SK-N-SH treated with all-trans-retinoic acid at 6 μM for 48 hours (cell line): ENCODE results near the gene CBARP.

Experiments
- ARNTL ChIP-seq: fragments of 450-650 bp; formaldehyde crosslinking; IDR thresholded peaks from 2 replicates; pipeline ENCODE4 v1.5.0; 2020; ENCODE audit warnings: low read depth, mild to moderate bottlenecking, moderate library complexity, borderline replicate concordance
- BACH2 ChIP-seq: fragments of 250-450 bp; sonication (Bioruptor Pico); IDR thresholded peaks from 2 replicates; pipeline ENCODE4 v1.9.0; 2021; ENCODE audit warnings: mild to moderate bottlenecking, borderline replicate concordance
- CSDC2 ChIP-seq: fragments of 250-450 bp; sonication (Bioruptor Pico); IDR thresholded peaks from 2 replicates; pipeline ENCODE4 v1.5.0; 2020; ENCODE audit warnings: mild to moderate bottlenecking, moderate library complexity
- OSR1 ChIP-seq: fragments of 250-450 bp; sonication (Bioruptor Pico); IDR thresholded peaks from 2 replicates; pipeline ENCODE4 v1.8.0; 2022; ENCODE audit warnings: moderate library complexity, mild to moderate bottlenecking, inconsistent platforms
- ZC3H10 ChIP-seq: fragments of 250-450 bp; sonication (Bioruptor Pico); IDR thresholded peaks from 2 replicates; pipeline ENCODE4 v1.5.1; 2021; ENCODE audit warnings: mild to moderate bottlenecking, moderate library complexity
- ZFP3 ChIP-seq: fragments of 250-450 bp; sonication (Bioruptor Pico); IDR thresholded peaks from 2 replicates; pipeline ENCODE4 v1.5.0; 2020; ENCODE audit warnings: mild to moderate bottlenecking, moderate library complexity
- ZNF8 ChIP-seq: fragments of 450-650 bp; formaldehyde crosslinking; IDR thresholded peaks from 2 replicates; pipeline ENCODE4 v1.5.0; 2020; ENCODE audit warnings: mild to moderate bottlenecking, moderate library complexity
- TF ChIP-seq, protein P1 (sequence below): fragments of 250-450 bp; sonication (Bioruptor Pico); IDR thresholded peaks from 2 replicates; pipeline ENCODE4 v1.8.0; 2020; ENCODE audit warnings: mild to moderate bottlenecking, moderate library complexity, borderline replicate concordance
- TF ChIP-seq, protein P2 (sequence below): fragments of 250-450 bp; sonication (Bioruptor Pico); IDR thresholded peaks from 2 replicates; pipeline ENCODE4 v1.5.1; 2020; ENCODE audit warnings: low read depth, mild to moderate bottlenecking, moderate library complexity
- TF ChIP-seq, protein P3 (sequence below): fragments of 250-450 bp; sonication (Bioruptor Pico); IDR thresholded peaks from 2 replicates; pipeline ENCODE4 v1.5.1; 2021; ENCODE audit warnings: mild to moderate bottlenecking, moderate library complexity
- TF ChIP-seq, protein P4 (sequence below): fragments of 250-450 bp; sonication (Bioruptor Pico); IDR thresholded peaks from 2 replicates; pipeline ENCODE4 v1.5.0; 2020; ENCODE audit warnings: mild to moderate bottlenecking, moderate library complexity

DNA sequence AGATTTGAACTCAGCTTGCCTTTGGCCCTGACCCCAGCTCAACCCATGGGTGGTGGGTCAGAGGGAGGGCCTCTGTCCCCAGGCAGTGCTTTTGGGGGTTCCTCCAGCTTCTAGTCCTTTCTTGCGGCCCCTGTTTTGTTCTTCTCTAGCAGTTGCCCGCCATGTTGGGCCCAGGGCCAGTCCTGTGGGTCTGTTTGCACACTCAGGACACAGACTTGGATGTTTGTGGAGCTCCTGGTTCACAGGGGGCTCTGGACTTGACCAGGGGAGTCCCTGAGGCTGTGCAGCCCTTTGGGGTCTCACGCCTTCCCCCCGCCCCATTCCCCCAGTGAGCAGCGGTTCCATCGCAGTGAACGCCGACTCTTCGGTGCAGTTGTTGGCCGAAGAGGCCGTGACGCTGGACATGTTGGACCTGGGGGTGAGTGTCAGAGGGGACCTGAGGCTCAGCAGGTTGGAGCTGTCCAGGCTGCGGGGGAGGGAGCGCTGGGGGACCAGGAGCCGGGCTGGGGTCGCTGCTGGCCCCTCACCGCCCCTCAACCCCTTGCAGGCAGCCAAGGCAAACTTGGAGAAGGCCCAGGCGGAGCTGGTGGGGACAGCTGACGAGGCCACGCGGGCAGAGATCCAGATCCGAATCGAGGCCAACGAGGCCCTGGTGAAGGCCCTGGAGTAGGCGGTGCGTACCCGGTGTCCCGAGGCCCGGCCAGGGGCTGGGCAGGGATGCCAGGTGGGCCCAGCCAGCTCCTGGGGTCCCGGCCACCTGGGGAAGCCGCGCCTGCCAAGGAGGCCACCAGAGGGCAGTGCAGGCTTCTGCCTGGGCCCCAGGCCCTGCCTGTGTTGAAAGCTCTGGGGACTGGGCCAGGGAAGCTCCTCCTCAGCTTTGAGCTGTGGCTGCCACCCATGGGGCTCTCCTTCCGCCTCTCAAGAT is 6.2 kb upstream of the CBARP start:
- TF ChIP-seq OSR1 (no peak), ZNF8 (no peak), ZFP3 (no peak), ARNTL (no peak), BACH2 (CRISPR knock-in tag) (no peak), ZC3H10 (CRISPR knock-in tag) (no peak), CSDC2 (CRISPR knock-in tag) (no peak)
- TF ChIP-seq, protein P1, sequence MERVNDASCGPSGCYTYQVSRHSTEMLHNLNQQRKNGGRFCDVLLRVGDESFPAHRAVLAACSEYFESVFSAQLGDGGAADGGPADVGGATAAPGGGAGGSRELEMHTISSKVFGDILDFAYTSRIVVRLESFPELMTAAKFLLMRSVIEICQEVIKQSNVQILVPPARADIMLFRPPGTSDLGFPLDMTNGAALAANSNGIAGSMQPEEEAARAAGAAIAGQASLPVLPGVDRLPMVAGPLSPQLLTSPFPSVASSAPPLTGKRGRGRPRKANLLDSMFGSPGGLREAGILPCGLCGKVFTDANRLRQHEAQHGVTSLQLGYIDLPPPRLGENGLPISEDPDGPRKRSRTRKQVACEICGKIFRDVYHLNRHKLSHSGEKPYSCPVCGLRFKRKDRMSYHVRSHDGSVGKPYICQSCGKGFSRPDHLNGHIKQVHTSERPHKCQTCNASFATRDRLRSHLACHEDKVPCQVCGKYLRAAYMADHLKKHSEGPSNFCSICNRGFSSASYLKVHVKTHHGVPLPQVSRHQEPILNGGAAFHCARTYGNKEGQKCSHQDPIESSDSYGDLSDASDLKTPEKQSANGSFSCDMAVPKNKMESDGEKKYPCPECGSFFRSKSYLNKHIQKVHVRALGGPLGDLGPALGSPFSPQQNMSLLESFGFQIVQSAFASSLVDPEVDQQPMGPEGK (CRISPR knock-in tag), result no peak
- TF ChIP-seq, protein P2, sequence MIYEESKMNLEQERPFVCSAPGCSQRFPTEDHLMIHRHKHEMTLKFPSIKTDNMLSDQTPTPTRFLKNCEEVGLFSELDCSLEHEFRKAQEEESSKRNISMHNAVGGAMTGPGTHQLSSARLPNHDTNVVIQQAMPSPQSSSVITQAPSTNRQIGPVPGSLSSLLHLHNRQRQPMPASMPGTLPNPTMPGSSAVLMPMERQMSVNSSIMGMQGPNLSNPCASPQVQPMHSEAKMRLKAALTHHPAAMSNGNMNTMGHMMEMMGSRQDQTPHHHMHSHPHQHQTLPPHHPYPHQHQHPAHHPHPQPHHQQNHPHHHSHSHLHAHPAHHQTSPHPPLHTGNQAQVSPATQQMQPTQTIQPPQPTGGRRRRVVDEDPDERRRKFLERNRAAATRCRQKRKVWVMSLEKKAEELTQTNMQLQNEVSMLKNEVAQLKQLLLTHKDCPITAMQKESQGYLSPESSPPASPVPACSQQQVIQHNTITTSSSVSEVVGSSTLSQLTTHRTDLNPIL (CRISPR knock-in tag), result no peak
- TF ChIP-seq, protein P3, sequence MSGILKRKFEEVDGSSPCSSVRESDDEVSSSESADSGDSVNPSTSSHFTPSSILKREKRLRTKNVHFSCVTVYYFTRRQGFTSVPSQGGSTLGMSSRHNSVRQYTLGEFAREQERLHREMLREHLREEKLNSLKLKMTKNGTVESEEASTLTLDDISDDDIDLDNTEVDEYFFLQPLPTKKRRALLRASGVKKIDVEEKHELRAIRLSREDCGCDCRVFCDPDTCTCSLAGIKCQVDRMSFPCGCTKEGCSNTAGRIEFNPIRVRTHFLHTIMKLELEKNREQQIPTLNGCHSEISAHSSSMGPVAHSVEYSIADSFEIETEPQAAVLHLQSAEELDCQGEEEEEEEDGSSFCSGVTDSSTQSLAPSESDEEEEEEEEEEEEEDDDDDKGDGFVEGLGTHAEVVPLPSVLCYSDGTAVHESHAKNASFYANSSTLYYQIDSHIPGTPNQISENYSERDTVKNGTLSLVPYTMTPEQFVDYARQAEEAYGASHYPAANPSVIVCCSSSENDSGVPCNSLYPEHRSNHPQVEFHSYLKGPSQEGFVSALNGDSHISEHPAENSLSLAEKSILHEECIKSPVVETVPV (CRISPR knock-in tag), result no peak
- TF ChIP-seq, protein P4, sequence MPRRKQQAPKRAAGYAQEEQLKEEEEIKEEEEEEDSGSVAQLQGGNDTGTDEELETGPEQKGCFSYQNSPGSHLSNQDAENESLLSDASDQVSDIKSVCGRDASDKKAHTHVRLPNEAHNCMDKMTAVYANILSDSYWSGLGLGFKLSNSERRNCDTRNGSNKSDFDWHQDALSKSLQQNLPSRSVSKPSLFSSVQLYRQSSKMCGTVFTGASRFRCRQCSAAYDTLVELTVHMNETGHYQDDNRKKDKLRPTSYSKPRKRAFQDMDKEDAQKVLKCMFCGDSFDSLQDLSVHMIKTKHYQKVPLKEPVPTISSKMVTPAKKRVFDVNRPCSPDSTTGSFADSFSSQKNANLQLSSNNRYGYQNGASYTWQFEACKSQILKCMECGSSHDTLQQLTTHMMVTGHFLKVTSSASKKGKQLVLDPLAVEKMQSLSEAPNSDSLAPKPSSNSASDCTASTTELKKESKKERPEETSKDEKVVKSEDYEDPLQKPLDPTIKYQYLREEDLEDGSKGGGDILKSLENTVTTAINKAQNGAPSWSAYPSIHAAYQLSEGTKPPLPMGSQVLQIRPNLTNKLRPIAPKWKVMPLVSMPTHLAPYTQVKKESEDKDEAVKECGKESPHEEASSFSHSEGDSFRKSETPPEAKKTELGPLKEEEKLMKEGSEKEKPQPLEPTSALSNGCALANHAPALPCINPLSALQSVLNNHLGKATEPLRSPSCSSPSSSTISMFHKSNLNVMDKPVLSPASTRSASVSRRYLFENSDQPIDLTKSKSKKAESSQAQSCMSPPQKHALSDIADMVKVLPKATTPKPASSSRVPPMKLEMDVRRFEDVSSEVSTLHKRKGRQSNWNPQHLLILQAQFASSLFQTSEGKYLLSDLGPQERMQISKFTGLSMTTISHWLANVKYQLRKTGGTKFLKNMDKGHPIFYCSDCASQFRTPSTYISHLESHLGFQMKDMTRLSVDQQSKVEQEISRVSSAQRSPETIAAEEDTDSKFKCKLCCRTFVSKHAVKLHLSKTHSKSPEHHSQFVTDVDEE, result no peak
